ENCODE measurements around the gene DPH3. TPM values are rescaled to one million over a fixed set of nuclear protein-coding genes. Genes with fewer than 3 reads are reported as not detected.

DPH3 gene
- total and polyA plus RNA-seq, 9 of the 15 experiments (the other 6 are each of a cell fraction or from before 2014, with no cell fraction given): 15.9 to 131 (median 38.7) TPM

DNA sequence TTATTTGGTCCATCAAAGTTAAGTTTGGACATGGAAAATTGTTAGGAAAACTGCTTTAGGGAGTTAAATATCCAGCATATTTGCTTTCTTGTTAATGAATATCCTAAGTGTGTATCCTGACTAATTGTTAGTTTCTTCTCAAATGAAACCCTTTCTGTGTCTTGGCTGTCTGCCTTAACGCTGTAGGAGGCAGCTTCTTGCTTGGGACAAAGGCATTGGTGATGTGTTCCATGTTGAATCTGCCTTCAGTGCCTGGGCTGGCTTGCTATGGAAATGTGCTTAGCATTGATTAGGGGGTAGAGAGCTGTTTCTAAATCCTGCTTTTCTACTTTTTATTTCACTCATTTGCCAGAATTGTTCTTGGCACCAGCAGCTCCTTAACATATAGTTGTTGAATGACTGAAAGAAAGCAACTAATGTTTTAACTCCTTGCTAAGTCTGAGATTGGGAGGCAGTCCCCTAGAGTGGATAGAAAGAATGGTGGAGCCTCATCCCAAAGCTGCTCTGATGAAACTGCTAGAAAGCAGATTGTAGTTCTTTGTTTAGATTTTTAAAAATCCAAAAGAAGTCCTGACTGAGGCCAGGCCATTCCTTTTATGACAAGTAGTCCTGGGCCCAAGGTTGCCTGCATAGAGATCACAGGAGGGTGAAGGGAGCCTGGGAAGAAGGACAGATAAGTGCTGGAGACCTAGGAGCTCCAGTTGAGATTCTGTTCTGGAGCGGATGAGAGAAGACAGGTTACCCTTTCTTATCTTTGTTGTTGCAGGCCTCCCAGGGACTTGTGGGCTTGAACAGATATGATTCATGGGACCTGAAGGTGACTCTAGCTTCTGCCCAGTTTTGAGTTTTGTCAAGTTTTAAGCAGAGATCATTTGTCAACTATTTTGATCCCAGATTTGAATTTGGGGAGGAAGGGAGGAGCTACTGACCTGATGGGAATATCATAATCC lies 39.6 kb upstream of the DPH3 start (continued):
- no peak for TF ChIP-seq SLC30A9 (CRISPR knock-in tag; IDR thresholded peaks at IDR 0.05)
- peak; percentile 88; the same call in 1 of the 2 replicates for TF ChIP-seq MECOM (CRISPR knock-in tag; IDR thresholded peaks at IDR 0.05)
- peak; percentile 42; the same call in 1 of the 2 replicates for TF ChIP-seq EP400 (IDR thresholded peaks at IDR 0.05)
- TF ChIP-seq SMARCC2 (IDR thresholded peaks at IDR 0.05; ENCODE audit: low read depth): peak; percentile 97
- peak; percentile 98 for TF ChIP-seq EP300 (IDR thresholded peaks at IDR 0.05; ENCODE audit: low read length)
- TF ChIP-seq STAT5A (IDR thresholded peaks at IDR 0.05; ENCODE audit: borderline replicate concordance, low read length): peak; percentile 91
- TF ChIP-seq, protein P1, sequence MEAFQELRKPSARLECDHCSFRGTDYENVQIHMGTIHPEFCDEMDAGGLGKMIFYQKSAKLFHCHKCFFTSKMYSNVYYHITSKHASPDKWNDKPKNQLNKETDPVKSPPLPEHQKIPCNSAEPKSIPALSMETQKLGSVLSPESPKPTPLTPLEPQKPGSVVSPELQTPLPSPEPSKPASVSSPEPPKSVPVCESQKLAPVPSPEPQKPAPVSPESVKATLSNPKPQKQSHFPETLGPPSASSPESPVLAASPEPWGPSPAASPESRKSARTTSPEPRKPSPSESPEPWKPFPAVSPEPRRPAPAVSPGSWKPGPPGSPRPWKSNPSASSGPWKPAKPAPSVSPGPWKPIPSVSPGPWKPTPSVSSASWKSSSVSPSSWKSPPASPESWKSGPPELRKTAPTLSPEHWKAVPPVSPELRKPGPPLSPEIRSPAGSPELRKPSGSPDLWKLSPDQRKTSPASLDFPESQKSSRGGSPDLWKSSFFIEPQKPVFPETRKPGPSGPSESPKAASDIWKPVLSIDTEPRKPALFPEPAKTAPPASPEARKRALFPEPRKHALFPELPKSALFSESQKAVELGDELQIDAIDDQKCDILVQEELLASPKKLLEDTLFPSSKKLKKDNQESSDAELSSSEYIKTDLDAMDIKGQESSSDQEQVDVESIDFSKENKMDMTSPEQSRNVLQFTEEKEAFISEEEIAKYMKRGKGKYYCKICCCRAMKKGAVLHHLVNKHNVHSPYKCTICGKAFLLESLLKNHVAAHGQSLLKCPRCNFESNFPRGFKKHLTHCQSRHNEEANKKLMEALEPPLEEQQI (IDR thresholded peaks at IDR 0.05): peak; percentile 91
- TF ChIP-seq JUN (IDR thresholded peaks at IDR 0.05; ENCODE audit: borderline replicate concordance, low read depth, low read length): peak; percentile 72
- TF ChIP-seq JUN (CRISPR knock-in tag; IDR thresholded peaks at IDR 0.05; ENCODE audit: borderline replicate concordance): no peak
- TF ChIP-seq ILF3 (IDR thresholded peaks at IDR 0.05; ENCODE audit: borderline replicate concordance): 0 out of 2 replicates have a peak, but pooled peaks have one; percentile 53
- TF ChIP-seq KLF16 (IDR thresholded peaks at IDR 0.05): peak; percentile 93
- peak; percentile 97 for TF ChIP-seq TEAD4 (IDR thresholded peaks at IDR 0.05; ENCODE audit: low read length)
- TF ChIP-seq TEAD4 (CRISPR knock-in tag; IDR thresholded peaks at IDR 0.05; ENCODE audit: borderline replicate concordance): no peak
- TF ChIP-seq RREB1 (CRISPR knock-in tag; IDR thresholded peaks at IDR 0.05): no peak
- TF ChIP-seq KHSRP (IDR thresholded peaks at IDR 0.05): peak; percentile 69; the same call in 1 of the 2 replicates
- peak; percentile 50; the same call in 1 of the 2 replicates for TF ChIP-seq MBD2 (IDR thresholded peaks at IDR 0.05; ENCODE audit: borderline replicate concordance, low read depth)
- no peak for TF ChIP-seq RBM14 (IDR thresholded peaks at IDR 0.05; ENCODE audit: borderline replicate concordance, insufficient read depth, low read depth, low read length)
- TF ChIP-seq, protein P2, sequence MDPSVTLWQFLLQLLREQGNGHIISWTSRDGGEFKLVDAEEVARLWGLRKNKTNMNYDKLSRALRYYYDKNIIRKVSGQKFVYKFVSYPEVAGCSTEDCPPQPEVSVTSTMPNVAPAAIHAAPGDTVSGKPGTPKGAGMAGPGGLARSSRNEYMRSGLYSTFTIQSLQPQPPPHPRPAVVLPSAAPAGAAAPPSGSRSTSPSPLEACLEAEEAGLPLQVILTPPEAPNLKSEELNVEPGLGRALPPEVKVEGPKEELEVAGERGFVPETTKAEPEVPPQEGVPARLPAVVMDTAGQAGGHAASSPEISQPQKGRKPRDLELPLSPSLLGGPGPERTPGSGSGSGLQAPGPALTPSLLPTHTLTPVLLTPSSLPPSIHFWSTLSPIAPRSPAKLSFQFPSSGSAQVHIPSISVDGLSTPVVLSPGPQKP (CRISPR knock-in tag; IDR thresholded peaks at IDR 0.05): no peak
- peak; percentile 70 for TF ChIP-seq RB1 (IDR thresholded peaks at IDR 0.05; ENCODE audit: low read depth)

Measured in K562 (cell line).